Ovary (tissue), 9 donors: Measurements from ENCODE around the gene TBX19. TPM values are rescaled to one million over a fixed set of nuclear protein-coding genes. Genes with fewer than 3 reads are reported as not detected.

Experiments
- DNase-seq, 5 donors: peaks; one replicate each; pipeline ENCODE4 v3.0.0-alpha.2; 2019 to 2020
- H3K27ac ChIP-seq, 2 donors: fragments of 200-600 bp; one replicate each; pipeline versions ENCODE4 v1.5.1 to v1.8.0; 2019 to 2022
- H3K27me3 ChIP-seq: fragments of 200-600 bp; one replicate; pipeline ENCODE4 v1.8.0; 2022
- H3K36me3 ChIP-seq: fragments of 200-600 bp; sonication (generic); one replicate; pipeline ENCODE4 v1.5.1; 2019
- H3K4me1 ChIP-seq: one replicate; pipeline ENCODE4 v1.8.1; 2013; ENCODE audit warnings: mild to moderate bottlenecking, moderate library complexity; ENCODE audit not compliant: insufficient read depth
- H3K4me3 ChIP-seq: fragments of 200-600 bp; sonication (generic); one replicate; pipeline ENCODE4 v1.5.1; 2017
- H3K9me3 ChIP-seq, 2 donors: fragments of 200-600 bp in 1 of 2; sonication (generic) in 1 of 2; one replicate each; pipeline versions ENCODE4 v1.5.1 to v1.8.1; 2013 to 2019; ENCODE audit warnings: mild to moderate bottlenecking in 1 of 2, moderate library complexity in 1 of 2
- CTCF ChIP-seq, 3 donors: fragments of 450-650 bp in 2 of 3; fragments of 200-600 bp in 1 of 3; IDR thresholded peaks; one replicate each; pipeline versions ENCODE4 v1.5.1 to v1.8.0; 2016 to 2022; ENCODE audit warnings: antibody characterized with exemption in 3 of 3, mild to moderate bottlenecking in 1 of 3
- EP300 ChIP-seq: sonication (generic); formaldehyde crosslinking; IDR thresholded peaks from one replicate; pipeline ENCODE4 v1.6.1; 2017; ENCODE audit warnings: antibody characterized with exemption
- POLR2A ChIP-seq: fragments of 450-650 bp; IDR thresholded peaks from one replicate; pipeline ENCODE4 v1.6.1; 2017; ENCODE audit warnings: antibody characterized with exemption, mild to moderate bottlenecking, moderate library complexity
- WGBS, 3 donors: extraction: QIAGEN DNeasy Blood & Tissue Kit in 1 of 3; methylation state at CpG; one replicate each; pipeline versions ENCODE4 v1.1.5 to v1.1.7; 2013 to 2017; 5-methylcytosine and 5-hydroxymethylcytosine counted together
- intact Hi-C, 4 donors: fragments of 100-400 bp; cut with DNase I; formaldehyde crosslinking; loops; one replicate each; pipeline versions ENCODE4 v1.11.0 to v1.15.1; 2022 to 2023
- polyA plus RNA-seq, 2 donors: library from polyadenylated mRNA; stranded (reverse); fragments of 200-250 nt in 1 of 2; fragments of 350-450 nt in 1 of 2; fragmentation: Illumina TruSeq in 1 of 2; extraction: RNeasy Lipid Tissue Mini Kit (QIAGEN cat#74804) in 1 of 2; gene quantifications; one replicate each; pipeline ENCODE4 v1.2.3, GENCODE V29; 2013 to 2014
- total RNA-seq, 7 donors: library from RNA; depleted of rRNA in 2 of 7; stranded (reverse); fragments of >200 nt in 2 of 7; fragmentation: NEBNext Ultra II Directional in 3 of 7; extraction: Animal tissue kit (Norgen Biotek cat#: 25700) in 3 of 7; gene quantifications; one replicate each; pipeline versions ENCODE4 v1.1.0 to v1.2.4, GENCODE V29; 2016 to 2023
- donor health status: DM: no; HTN: no; CAD: no; lungs with moderate emphysema.
- donor health status: DM: no; HTN: no; CAD: no.
- donor health status: Bipolar disorder and iron deficiency.
- donor health status: DM: yes; HTN: yes; CAD: no.
- donor health status: DM: no; HTN: no; CAD: no.
- donor health status: DM: yes; HTN: yes; CAD: no.

Gene TBX19
- total and polyA plus RNA-seq, 9 donors = 0.92 to 4.1 (median 3.7) TPM

DNA sequence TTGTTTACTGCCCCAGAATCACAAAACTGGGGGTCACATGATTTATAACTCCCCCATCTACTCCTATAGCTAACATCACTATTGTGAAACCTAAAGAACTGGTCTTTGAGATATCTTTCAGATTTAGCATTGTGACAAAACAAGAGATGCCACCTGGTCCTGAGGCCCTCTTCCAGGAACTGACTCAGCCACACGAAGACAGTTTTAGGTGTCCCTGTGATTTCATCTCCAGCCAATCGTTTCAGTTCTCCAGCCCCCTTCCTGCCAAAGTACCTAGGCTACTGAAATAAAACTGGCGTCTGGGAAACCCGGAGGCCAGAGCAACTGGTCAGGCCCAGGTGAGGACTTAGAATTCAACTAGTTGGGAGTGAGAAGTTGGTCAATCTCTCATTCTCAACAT is 36.6 kb downstream of the TBX19 start:
- intact Hi-C loops = no loop called here

GRCh38 chr1:168319691-168320090 is 39.0 kb downstream of the TBX19 start:
- intact Hi-C loops = no loop called here
- Histone ChIP-seq H3K27me3 (no peaks in the 10 kb centered on the region), H3K36me3 (no peaks in the 10 kb centered on the region), H3K9me3 (no peaks in the 10 kb centered on the region), H3K4me3 (no peak overlapping the region), H3K4me1 (peaks cover 3% of the 10 kb centered on the region), H3K27ac (peak overlapping the region in 1 of 2 donors; percentile 79)
- peak in 1 of 5 donors; percentile 32 for DNase-seq
- no peak for TF ChIP-seq EP300
- TF ChIP-seq POLR2A = no peak
- no peak for TF ChIP-seq CTCF (IDR thresholded peaks at IDR 0.05)
- WGBS, 3 donors = 91 to 95% (median 92%) methylated on average over 8 of the region's 8 CpGs

More for the DNA sequence above, 36.6 kb downstream of the TBX19 start:
- H3K27ac ChIP-seq = no peak overlapping the region
- 80 to 96% (median 93%) methylated on average over 4 of the region's 4 CpGs for WGBS, 3 donors
- H3K4me3 ChIP-seq = no peak overlapping the region
- no peaks in the 10 kb centered on the region for H3K27me3 ChIP-seq
- peaks cover 3% of the 10 kb centered on the region for H3K4me1 ChIP-seq
- no peaks in the 10 kb centered on the region for H3K36me3 ChIP-seq
- TF ChIP-seq CTCF (IDR thresholded peaks at IDR 0.05) (no peak), POLR2A (no peak), EP300 (no peak)
- H3K9me3 ChIP-seq = no peaks in the 10 kb centered on the region
- DNase-seq = no peak

DNA sequence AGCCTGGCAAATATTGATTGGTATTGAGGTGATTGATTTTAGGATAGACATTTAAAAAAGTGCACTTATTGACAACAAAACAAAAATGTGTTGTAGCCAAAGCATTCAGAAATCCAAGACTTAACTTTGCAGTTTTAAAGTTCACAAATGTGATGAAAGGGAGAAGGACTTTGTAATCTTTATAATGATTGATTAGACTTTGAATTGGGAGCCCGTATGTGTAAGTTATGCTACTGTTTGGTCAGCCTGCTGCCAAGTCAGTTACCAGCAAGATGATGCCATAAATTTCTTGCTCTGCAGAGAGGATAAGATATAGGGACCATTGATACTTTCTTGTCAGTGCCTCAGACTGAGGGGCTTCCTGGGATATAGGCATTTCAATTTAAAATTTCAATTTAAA is 39.5 kb downstream of the TBX19 start:
- 20 to 26% (median 22%) methylated on average over 1 of the region's 1 CpG for WGBS, 3 donors
- no peaks in the 10 kb centered on the region for H3K36me3 ChIP-seq
- no peaks in the 10 kb centered on the region for H3K27me3 ChIP-seq
- intact Hi-C loops = no loop called here
- DNase-seq = no peak
- TF ChIP-seq CTCF (IDR thresholded peaks at IDR 0.05) (no peak), POLR2A (no peak), EP300 (no peak)
- H3K4me1 ChIP-seq = peaks cover 3% of the 10 kb centered on the region
- H3K27ac ChIP-seq = peak overlapping the region in 1 of 2 donors; percentile 79
- H3K9me3 ChIP-seq = no peaks in the 10 kb centered on the region
- no peak overlapping the region for H3K4me3 ChIP-seq

DNA sequence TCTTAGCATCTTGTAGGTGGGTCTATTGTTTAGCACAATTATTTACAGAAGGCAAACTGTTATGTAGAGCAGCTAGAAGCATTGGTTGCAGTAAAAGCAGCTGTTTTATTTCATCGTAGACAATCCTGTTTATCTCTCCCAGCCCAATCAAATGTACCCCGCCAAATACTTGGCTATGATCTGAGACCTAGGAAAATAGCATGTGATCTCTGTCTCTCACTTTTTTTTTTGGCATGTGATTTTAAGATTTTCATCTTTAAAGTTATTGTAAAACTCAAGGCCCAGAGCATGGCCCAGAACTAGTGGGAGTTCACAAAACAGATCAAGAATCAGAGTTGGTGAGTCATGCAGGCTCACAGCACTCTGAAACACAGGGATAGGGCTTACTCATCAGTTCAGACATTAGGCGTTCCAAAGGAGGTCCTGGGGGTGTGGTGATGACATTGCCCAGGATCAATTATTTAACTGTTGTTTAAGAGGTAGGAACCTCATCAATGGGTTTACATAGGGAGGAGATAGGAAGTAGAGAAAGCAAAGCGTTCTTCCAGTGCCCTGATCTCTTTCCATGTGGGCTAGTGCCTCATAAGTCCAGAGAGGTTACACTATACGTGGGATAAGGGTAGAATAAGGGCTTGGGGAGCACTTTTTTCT is 40.2 kb downstream of the TBX19 start:
- Histone ChIP-seq H3K27me3 (no peaks in the 10 kb centered on the region), H3K9me3 (no peaks in the 10 kb centered on the region), H3K27ac (peak overlapping the region; percentile 9 to 79), H3K4me1 (peaks cover 3% of the 10 kb centered on the region), H3K4me3 (no peak overlapping the region), H3K36me3 (no peaks in the 10 kb centered on the region)
- intact Hi-C loops = no loop called here
- WGBS, 3 donors = 11 to 22% (median 17%) methylated on average over 5 of the region's 5 CpGs
- peak; percentile 37 to 69 (median 47) for DNase-seq
- TF ChIP-seq CTCF (IDR thresholded peaks at IDR 0.05) = no peak
- TF ChIP-seq POLR2A = no peak
- no peak for TF ChIP-seq EP300
